CD4-positive, alpha-beta T cell (primary cell): ENCODE measurements around the gene SELENOS. TPM values are rescaled to one million over a fixed set of nuclear protein-coding genes. Genes with fewer than 3 reads are reported as not detected.
A peak's percentile ranks its signal among the peaks of the same experiment; 100 is the strongest.

Experiments
- ATAC-seq: fragments of 200-7000 bp; cut with Tn5 transposase; one replicate; pipeline ENCODE4 v1.10.0; 2022; ENCODE audit warnings: mild to moderate bottlenecking; ENCODE audit not compliant: poor library complexity
- CTCF ChIA-PET: fragments of 350-600 bp; sonication (Branson Sonifier 250); formaldehyde crosslinking; loops from one replicate; lab custom pipeline; 2021; ENCODE audit warnings: antibody characterized with exemption, inconsistent platforms; lab: Charles Lee
- POLR2A ChIA-PET: fragments of 350-600 bp; sonication (Branson Sonifier 250); formaldehyde crosslinking; loops from one replicate; lab custom pipeline; 2021; ENCODE audit warnings: antibody characterized with exemption, inconsistent platforms; lab: Charles Lee
- DNase-seq, 14 experiments: peaks; one replicate each; pipeline ENCODE4 v3.0.0-alpha.2; 2013 to 2020; ENCODE audit warnings: mixed read lengths in 2 of 14
- H3K27ac ChIP-seq, 2 donors: one replicate each; pipeline versions ENCODE4 v1.5.1 to v1.7.0; 2013; ENCODE audit warnings: low read length in 2 of 2, low read depth in 1 of 2, mild to moderate bottlenecking in 1 of 2
- H3K27me3 ChIP-seq, 2 experiments: 1 replicate in 1 of 2; 2 replicates in 1 of 2; pipeline versions ENCODE4 v1.6.1 to v1.7.0; 2013; ENCODE audit warnings: low read length in 2 of 2, control low read depth in 1 of 2, mild to moderate bottlenecking in 1 of 2, moderate library complexity in 1 of 2; ENCODE audit not compliant: insufficient read depth in 2 of 2, control insufficient read depth in 1 of 2
- H3K36me3 ChIP-seq: one replicate; pipeline ENCODE4 v1.6.1; 2013; ENCODE audit warnings: low read length, control low read depth; ENCODE audit not compliant: insufficient read depth
- H3K4me1 ChIP-seq: one replicate; pipeline ENCODE4 v1.6.1; 2013; ENCODE audit warnings: low read length, control low read depth; ENCODE audit not compliant: insufficient read depth
- H3K4me3 ChIP-seq: one replicate; pipeline ENCODE4 v1.5.1; 2013; ENCODE audit warnings: mild to moderate bottlenecking, low read length, moderate library complexity
- H3K9me3 ChIP-seq, 2 experiments: 1 replicate in 1 of 2; 2 replicates in 1 of 2; pipeline versions ENCODE4 v1.6.1 to v1.7.0; 2013; ENCODE audit warnings: low read length in 2 of 2, mild to moderate bottlenecking in 2 of 2, control low read depth in 1 of 2, moderate library complexity in 1 of 2; ENCODE audit not compliant: control insufficient read depth in 1 of 2, insufficient read depth in 1 of 2
- H3K27ac Mint-ChIP-seq: one replicate; pipeline ENCODE4 v1.8.0; 2020; ENCODE audit warnings: mixed read lengths
- H3K27me3 Mint-ChIP-seq: one replicate; pipeline ENCODE4 v1.8.0; 2021; ENCODE audit warnings: mixed read lengths
- H3K36me3 Mint-ChIP-seq: one replicate; pipeline ENCODE4 v1.8.0; 2021; ENCODE audit warnings: low read depth, mixed read lengths
- H3K4me1 Mint-ChIP-seq: one replicate; pipeline ENCODE4 v1.8.0; 2021; ENCODE audit warnings: low read depth, mixed read lengths
- H3K4me3 Mint-ChIP-seq: one replicate; pipeline ENCODE4 v1.8.0; 2020; ENCODE audit warnings: mild to moderate bottlenecking, mixed read lengths
- H3K9me3 Mint-ChIP-seq: one replicate; pipeline ENCODE4 v1.8.0; 2020; ENCODE audit warnings: mixed read lengths
- CTCF ChIP-seq: fragments of 200-600 bp; IDR thresholded peaks from one replicate; pipeline ENCODE4 v1.8.0; 2022; ENCODE audit warnings: antibody characterized with exemption, mild to moderate bottlenecking
- intact Hi-C, 2 experiments: fragments of 100-400 bp; cut with DNase I in 1 of 2; cut with micrococcal nuclease in 1 of 2; formaldehyde crosslinking; loops; one replicate each; pipeline versions ENCODE4 v1.15.1 to v1.9.0; 2023 to 2025; cut with DNase I, micrococcal nuclease
- total RNA-seq, 174 experiments: library from RNA in 2 of 174; stranded (reverse) in 2 of 174; gene quantifications; one replicate each; pipeline ENCODE4 v1.2.3 and lab custom pipeline; 2021 to 2026

SELENOS gene
- total RNA-seq, 2 experiments from 2014 or later = 41.7 to 48.5 TPM

- H3K27ac Mint-ChIP-seq = no peak overlapping the region
- H3K36me3 ChIP-seq = no peaks in the 10 kb centered on the region
- no peaks in the 10 kb centered on the region for H3K36me3 Mint-ChIP-seq
- no peak for TF ChIP-seq CTCF
- H3K4me3 ChIP-seq = no peak overlapping the region
- H3K4me1 Mint-ChIP-seq = peaks cover 5% of the 10 kb centered on the region
- H3K27me3 ChIP-seq = peaks cover 0 to 5% of the 10 kb centered on the region in 2 experiments
- H3K27me3 Mint-ChIP-seq = peaks cover 26% of the 10 kb centered on the region
- ChIA-PET POLR2A (no interaction called here), CTCF (no interaction called here)
- intact Hi-C loops = no loop called here
- no peak for DNase-seq
- H3K9me3 ChIP-seq = no peaks in the 10 kb centered on the region
- no peaks in the 10 kb centered on the region for H3K9me3 Mint-ChIP-seq
- no peak overlapping the region for H3K4me3 Mint-ChIP-seq
- H3K27ac ChIP-seq = no peak overlapping the region
- H3K4me1 ChIP-seq = no peaks in the 10 kb centered on the region
- no peak for ATAC-seq
These were observed 14.7 kb downstream of the SELENOS start for GRCh38 chr15:101262551-101262950.

- H3K4me1 Mint-ChIP-seq = peaks cover 5% of the 10 kb centered on the region
- H3K27me3 Mint-ChIP-seq = peaks cover 26% of the 10 kb centered on the region
- peak; percentile 62 for ATAC-seq
- intact Hi-C loops = loop anchor here (1.0 to 10.0 kb wide), 6 partner anchors 169 to 1334 kb away; partner anchors contain the start of genes ASB7 (in 1 of the 2) and LINS1 (in 1 of the 2)
- ChIA-PET POLR2A (interaction anchor here (0.7 to 1.2 kb wide), 2 partner anchors 9 to 11 kb away, joined by 3 read pairs; no protein-coding TSS in a partner anchor), CTCF (interaction anchor here (0.8 to 1.6 kb wide), 12 partner anchors 9 to 340 kb away, joined by 3 to 9 read pairs (median 4); no protein-coding TSS in a partner anchor)
- no peaks in the 10 kb centered on the region for H3K36me3 Mint-ChIP-seq
- TF ChIP-seq CTCF = peak; percentile 93
- DNase-seq = peak in 12 of 14 experiments; percentile 29 to 81 (median 44)
- peak overlapping the region; percentile 25 for H3K4me3 Mint-ChIP-seq
- no peaks in the 10 kb centered on the region for H3K9me3 Mint-ChIP-seq
- H3K4me1 ChIP-seq = no peaks in the 10 kb centered on the region
- H3K27ac ChIP-seq = no peak overlapping the region
- H3K4me3 ChIP-seq = no peak overlapping the region
- peaks cover 0 to 5% of the 10 kb centered on the region in 2 experiments for H3K27me3 ChIP-seq
- H3K27ac Mint-ChIP-seq = no peak overlapping the region
- no peaks in the 10 kb centered on the region for H3K36me3 ChIP-seq
- no peaks in the 10 kb centered on the region for H3K9me3 ChIP-seq
These were observed 18.8 kb downstream of the SELENOS start for GRCh38 chr15:101258238-101259144.

- Histone ChIP-seq H3K27me3 (peaks cover 0 to 5% of the 10 kb centered on the region in 2 experiments), H3K4me3 (no peak overlapping the region), H3K9me3 (no peaks in the 10 kb centered on the region), H3K4me1 (peaks cover 5% of the 10 kb centered on the region), H3K36me3 (no peaks in the 10 kb centered on the region), H3K27ac (no peak overlapping the region)
- H3K4me1 Mint-ChIP-seq = peaks cover 15% of the 10 kb centered on the region
- peaks cover 5% of the 10 kb centered on the region for H3K36me3 Mint-ChIP-seq
- TF ChIP-seq CTCF = no peak
- H3K4me3 Mint-ChIP-seq = no peak overlapping the region
- peaks cover 20% of the 10 kb centered on the region for H3K27me3 Mint-ChIP-seq
- CTCF ChIA-PET = interaction anchor here (0.7 to 1.5 kb wide), 6 partner anchors 12 to 248 kb away, joined by 3 to 4 read pairs (median 3); no protein-coding TSS in a partner anchor
- H3K27ac Mint-ChIP-seq = no peak overlapping the region
- POLR2A ChIA-PET = no interaction called here
- intact Hi-C loops = loop anchor here (5.0 to 10.0 kb wide), 3 partner anchors 629 to 1332 kb away; partner anchors contain the start of genes ASB7 (in 1 of the 2) and LINS1 (in 1 of the 2)
- peak in 2 of 14 experiments; percentile 21 to 33 for DNase-seq
- H3K9me3 Mint-ChIP-seq = no peaks in the 10 kb centered on the region
- no peak for ATAC-seq
These were observed 20.5 kb downstream of the SELENOS start for GRCh38 chr15:101256757-101257156.
